ENCODE data around the gene TTLL11.

- peak; percentile 55 for TF ChIP-seq CTCF (conservative IDR thresholded peaks at IDR 0.05; ENCODE audit: low read length)
- no peak for TF ChIP-seq EZH2phosphoT487 (IDR thresholded peaks at IDR 0.05; ENCODE audit: borderline replicate concordance)
These were observed 162.9 kb downstream of the TTLL11 start for GRCh38 chr9:121929893-121930875.

Measured in Loucy (cell line).